GM18519 (cell line): ENCODE results near the gene SERINC4.
"Not testable (repeated sequence)": the region's sequence is repeated elsewhere in the genome, so short reads cannot be mapped to it uniquely, and the experiment has no call there.

ENCODE experiments used
- ATAC-seq: cut with Tn5 transposase; IDR thresholded peaks from one replicate; pipeline ENCODE4 v1.9.1; 2021; ENCODE audit warnings: mild to moderate bottlenecking, moderate library complexity; ENCODE audit not compliant: unreplicated experiment, low FRiP score

Gene SERINC4

GRCh38 chr15:43763819-43764446 lies 36.1 kb downstream of the SERINC4 start:
- no peak for ATAC-seq

GRCh38 chr15:43762824-43763223 lies 37.2 kb downstream of the SERINC4 start:
- no peak for ATAC-seq

DNA sequence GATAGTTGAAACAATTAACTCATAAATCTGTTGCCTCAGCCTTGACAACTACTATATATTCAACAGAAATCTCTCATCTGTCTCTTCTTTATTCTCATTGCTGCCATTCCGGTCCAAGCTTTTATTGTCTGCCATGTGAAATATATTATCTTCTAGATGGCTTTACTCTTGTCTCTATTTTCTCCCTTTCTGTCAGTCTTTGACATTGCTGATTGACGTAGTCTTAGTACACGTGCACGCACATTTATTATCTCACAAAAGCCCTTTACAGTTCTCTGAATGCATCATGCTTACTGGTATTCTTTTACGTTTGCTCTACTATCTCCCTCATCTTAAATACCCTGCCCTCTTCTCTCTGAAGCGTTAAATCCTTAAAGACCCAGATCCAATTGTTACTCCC lies 48.1 kb downstream of the SERINC4 start:
- no peak for ATAC-seq

- no peak for ATAC-seq
Measured at GRCh38 chr15:43749690-43750345, 50.2 kb downstream of the SERINC4 start.

DNA sequence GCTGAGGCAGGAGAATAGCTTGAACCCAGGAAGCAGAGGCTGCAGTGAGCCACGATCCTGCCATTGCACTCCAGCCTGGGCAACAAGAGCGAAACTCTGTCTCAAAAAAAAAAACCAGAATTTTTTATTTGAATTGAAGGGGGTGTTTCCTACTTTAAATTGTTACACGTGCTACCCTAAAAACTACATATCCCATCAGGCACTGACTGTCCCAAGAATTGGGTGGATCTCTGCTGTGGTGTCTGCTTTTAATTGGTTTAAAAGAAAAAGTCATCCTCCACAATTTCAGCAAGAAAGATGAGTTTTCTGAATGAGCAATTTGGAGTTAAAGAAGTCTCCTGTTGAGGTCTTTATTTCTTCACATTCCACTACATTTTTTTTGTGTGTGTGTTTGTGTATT lies 51.6 kb downstream of the SERINC4 start:
- no peak for ATAC-seq

DNA sequence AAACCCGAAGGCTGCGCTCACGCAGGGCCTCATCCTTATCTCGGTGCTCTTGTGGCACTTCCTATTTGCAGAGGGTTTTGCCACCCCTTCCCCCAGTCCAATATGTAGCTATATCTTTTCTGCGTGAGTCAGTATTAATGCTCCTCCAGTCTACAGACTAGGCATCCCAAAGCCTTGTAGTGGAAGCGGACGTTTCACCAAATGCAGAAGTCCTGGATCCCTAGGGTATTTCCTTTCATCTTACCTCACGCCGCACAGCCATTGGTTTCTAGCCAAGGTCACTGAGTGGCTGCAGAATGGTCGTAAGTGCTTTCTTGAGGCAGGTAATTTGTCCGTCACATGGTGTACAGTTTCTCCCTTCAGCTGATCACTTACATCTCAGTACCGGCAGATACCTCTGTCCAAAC lies 53.1 kb downstream of the SERINC4 start:
- ATAC-seq, result not testable (repeated sequence)

- ATAC-seq, result not testable (repeated sequence)
Measured at GRCh38 chr15:43746245-43746902, 53.6 kb downstream of the SERINC4 start, which contains the start of gene PDIA3. PDIA3 (plus strand) TSS chr15:43746438; CDS start chr15:43746540, 102 bp downstream.
